ENCODE measurements around the gene HOTAIR. TPM values are rescaled to one million over a fixed set of nuclear protein-coding genes. Genes with fewer than 3 reads are reported as not detected.
A peak's percentile ranks its signal among the peaks of the same experiment; 100 is the strongest.

The HOTAIR gene
- total and polyA plus RNA-seq, 5 donors, result not detected

GRCh38 chr12:53944209-53944608 lies 30.5 kb downstream of the HOTAIR start:
- ATAC-seq (no peak), DNase-seq (no peak)
- intact Hi-C loops (cut with DNase I), result no loop called here
- Histone ChIP-seq H3K27ac (ENCODE audit: low read length) (no peak overlapping the region), H3K9me3 (ENCODE audit: control insufficient read depth, low read length) (no peaks in the 10 kb centered on the region), H3K4me3 (ENCODE audit: low read length) (no peak overlapping the region), H3K27me3 (ENCODE audit: control insufficient read depth, insufficient read depth) (peaks cover 8% of the 10 kb centered on the region), H3K4me1 (ENCODE audit: control insufficient read depth, insufficient read depth, low read length) (no peaks in the 10 kb centered on the region)
- 17% methylated on average over 4 of the region's 4 CpGs for WGBS

- 12% methylated on average over 2 of the region's 2 CpGs for WGBS
- H3K9me3 ChIP-seq (ENCODE audit: control insufficient read depth, low read length), result no peaks in the 10 kb centered on the region
- H3K4me3 ChIP-seq (ENCODE audit: low read length), result no peak overlapping the region
- H3K27ac ChIP-seq (ENCODE audit: low read length), result no peak overlapping the region
- DNase-seq, result no peak
- no peaks in the 10 kb centered on the region for H3K4me1 ChIP-seq (ENCODE audit: control insufficient read depth, insufficient read depth, low read length)
- H3K27me3 ChIP-seq (ENCODE audit: control insufficient read depth, insufficient read depth), result peaks cover 8% of the 10 kb centered on the region
- intact Hi-C loops (cut with DNase I), result no loop called here
- no peak for ATAC-seq
Observed at GRCh38 chr12:53942467-53942997, 32.2 kb downstream of the HOTAIR start.

- intact Hi-C loops (cut with DNase I), result no loop called here
- ATAC-seq (no peak), DNase-seq (no peak)
- no peak overlapping the region for H3K27ac ChIP-seq (ENCODE audit: low read length)
- no peak overlapping the region for H3K4me3 ChIP-seq (ENCODE audit: low read length)
- no peaks in the 10 kb centered on the region for H3K4me1 ChIP-seq (ENCODE audit: control insufficient read depth, insufficient read depth, low read length)
- H3K27me3 ChIP-seq (ENCODE audit: control insufficient read depth, insufficient read depth), result peaks cover 5% of the 10 kb centered on the region
- H3K9me3 ChIP-seq (ENCODE audit: control insufficient read depth, low read length), result no peaks in the 10 kb centered on the region
- 17% methylated on average over 5 of the region's 5 CpGs for WGBS
Observed at GRCh38 chr12:53941750-53942149, 33.0 kb downstream of the HOTAIR start.

DNA sequence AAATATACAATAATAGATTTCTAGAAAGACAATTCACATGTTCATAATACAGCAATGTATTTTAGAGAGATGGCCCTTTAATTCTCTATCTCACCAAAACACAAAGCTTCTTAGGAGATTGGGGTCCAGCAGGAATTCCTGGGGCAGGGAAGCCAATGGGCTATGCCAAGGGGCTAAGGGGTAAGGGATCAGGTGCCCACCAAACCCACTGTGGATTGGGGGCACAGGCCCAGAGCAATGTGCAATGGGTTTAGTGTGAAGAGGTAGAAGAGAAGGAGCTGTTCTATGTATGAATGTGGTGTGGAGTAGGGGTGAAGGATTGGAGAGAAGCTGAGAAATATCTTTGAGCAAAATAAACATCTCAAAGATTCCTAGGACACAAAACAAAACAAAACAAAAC lies 33.6 kb downstream of the HOTAIR start:
- H3K9me3 ChIP-seq (ENCODE audit: control insufficient read depth, low read length), result no peaks in the 10 kb centered on the region
- DNase-seq, result no peak
- peaks cover under 1% of the 10 kb centered on the region for H3K27me3 ChIP-seq (ENCODE audit: control insufficient read depth, insufficient read depth)
- intact Hi-C loops (cut with DNase I), result no loop called here
- no peaks in the 10 kb centered on the region for H3K4me1 ChIP-seq (ENCODE audit: control insufficient read depth, insufficient read depth, low read length)
- no peak for ATAC-seq
- no peak overlapping the region for H3K4me3 ChIP-seq (ENCODE audit: low read length)
- no peak overlapping the region for H3K27ac ChIP-seq (ENCODE audit: low read length)

- Histone ChIP-seq H3K4me3 (ENCODE audit: low read length) (no peak overlapping the region), H3K9me3 (ENCODE audit: control insufficient read depth, low read length) (no peaks in the 10 kb centered on the region), H3K4me1 (ENCODE audit: control insufficient read depth, insufficient read depth, low read length) (no peaks in the 10 kb centered on the region), H3K27ac (ENCODE audit: low read length) (no peak overlapping the region), H3K27me3 (ENCODE audit: control insufficient read depth, insufficient read depth) (no peaks in the 10 kb centered on the region)
- intact Hi-C loops (cut with DNase I), result no loop called here
- ATAC-seq, result no peak
- 6% methylated on average over 9 of the region's 9 CpGs for WGBS
- no peak for DNase-seq
Observed at GRCh38 chr12:53940443-53941014, 34.2 kb downstream of the HOTAIR start.

DNA sequence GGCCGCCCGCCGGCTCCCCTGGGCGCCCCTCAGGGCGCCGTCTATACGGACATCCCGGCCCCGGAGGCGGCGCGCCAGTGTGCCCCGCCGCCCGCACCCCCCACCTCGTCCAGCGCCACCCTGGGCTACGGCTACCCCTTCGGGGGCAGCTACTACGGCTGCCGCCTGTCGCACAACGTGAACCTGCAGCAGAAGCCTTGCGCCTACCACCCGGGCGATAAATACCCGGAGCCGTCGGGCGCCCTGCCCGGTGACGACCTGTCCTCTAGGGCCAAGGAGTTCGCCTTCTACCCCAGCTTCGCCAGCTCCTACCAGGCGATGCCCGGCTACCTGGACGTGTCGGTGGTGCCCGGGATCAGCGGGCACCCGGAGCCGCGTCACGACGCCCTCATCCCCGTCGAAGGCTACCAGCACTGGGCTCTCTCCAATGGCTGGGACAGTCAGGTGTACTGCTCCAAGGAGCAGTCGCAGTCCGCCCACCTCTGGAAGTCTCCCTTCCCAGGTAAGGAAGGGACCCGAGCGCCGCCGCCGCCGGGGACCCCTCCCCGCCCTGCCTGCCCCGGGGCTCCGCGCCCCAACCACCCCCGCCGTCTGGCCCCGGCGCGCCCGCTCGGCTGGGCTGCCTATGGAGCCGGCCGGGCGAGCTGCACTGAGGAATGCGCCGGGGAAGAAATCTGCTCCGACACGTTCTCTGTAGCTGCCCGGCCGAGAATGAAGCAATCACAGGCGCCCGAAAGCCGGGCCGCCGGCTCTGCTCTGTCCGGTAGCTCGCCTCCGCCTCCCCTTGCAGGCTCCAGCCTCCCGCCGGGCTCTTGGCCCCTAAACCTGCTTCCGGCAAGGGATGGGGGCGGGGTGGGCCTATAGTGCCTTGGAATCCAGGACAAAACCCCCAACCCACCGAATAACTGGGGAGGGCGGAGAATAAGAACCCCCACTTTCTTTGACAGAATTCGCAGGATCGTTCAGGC lies 35.3 kb downstream of the HOTAIR start:
- H3K4me3 ChIP-seq (ENCODE audit: low read length), result no peak overlapping the region
- H3K4me1 ChIP-seq (ENCODE audit: control insufficient read depth, insufficient read depth, low read length), result no peaks in the 10 kb centered on the region
- 4% methylated on average over 91 of the region's 91 CpGs for WGBS
- DNase-seq, result no peak
- intact Hi-C loops (cut with DNase I), result no loop called here
- peak in 1 of 2 donors; percentile 31 for ATAC-seq
- no peak overlapping the region for H3K27ac ChIP-seq (ENCODE audit: low read length)
- no peaks in the 10 kb centered on the region for H3K27me3 ChIP-seq (ENCODE audit: control insufficient read depth, insufficient read depth)
- H3K9me3 ChIP-seq (ENCODE audit: control insufficient read depth, low read length), result no peaks in the 10 kb centered on the region

DNA sequence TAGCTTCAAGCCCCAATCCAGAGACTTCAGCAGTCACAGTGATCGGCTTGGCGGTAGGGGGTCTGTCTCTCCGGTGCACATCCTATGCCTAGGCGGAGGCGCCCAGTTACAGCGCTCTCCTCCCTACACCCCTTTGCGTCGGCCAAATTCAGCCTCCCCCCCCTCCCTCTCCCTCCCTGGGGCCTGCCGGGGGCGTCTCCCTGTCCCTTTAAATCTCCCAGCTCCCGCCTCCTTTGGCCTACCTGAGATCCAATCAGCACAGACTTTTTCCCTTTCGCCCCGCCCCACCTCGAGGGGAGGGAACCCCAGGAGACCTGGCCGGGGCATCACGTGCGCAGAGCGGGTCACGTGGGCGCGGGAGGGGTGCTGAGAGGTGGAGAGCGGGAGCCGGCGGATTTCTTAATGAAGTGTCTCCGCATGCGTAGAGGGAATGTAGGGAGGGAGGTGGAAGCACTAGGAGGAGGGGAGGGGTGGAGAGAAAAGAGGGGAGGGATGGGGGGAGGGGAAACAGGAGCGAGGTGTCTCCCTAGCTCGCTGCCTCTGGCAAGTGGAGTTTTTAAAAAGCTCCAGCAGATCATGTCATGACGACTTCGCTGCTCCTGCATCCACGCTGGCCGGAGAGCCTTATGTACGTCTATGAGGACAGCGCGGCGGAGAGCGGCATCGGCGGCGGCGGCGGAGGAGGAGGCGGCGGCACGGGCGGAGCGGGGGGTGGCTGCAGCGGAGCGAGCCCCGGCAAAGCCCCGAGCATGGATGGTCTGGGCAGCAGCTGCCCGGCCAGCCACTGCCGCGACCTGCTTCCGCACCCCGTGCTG lies 36.2 kb downstream of the HOTAIR start, which contains the start of gene HOXC13:
Gene HOXC13, plus strand, starts transcription at position 506 of the 815 bp plus-strand sequence. Its CDS starts 76 bp downstream, at position 582.
- H3K9me3 ChIP-seq (ENCODE audit: control insufficient read depth, low read length), result no peaks in the 10 kb centered on the region
- peak within 1 kb of the TSS; percentile 13 for H3K4me3 ChIP-seq (ENCODE audit: low read length)
- 3% methylated on average over 56 of the region's 56 CpGs for whole genome bisulfite sequencing
- intact Hi-C loops (cut with DNase I), result no loop called here
- no peaks in the 10 kb centered on the region for H3K4me1 ChIP-seq (ENCODE audit: control insufficient read depth, insufficient read depth, low read length)
- no peaks in the 10 kb centered on the region for H3K27me3 ChIP-seq (ENCODE audit: control insufficient read depth, insufficient read depth)
- H3K27ac ChIP-seq (ENCODE audit: low read length), result no peak within 1 kb of the TSS
- ATAC-seq, result peak in 1 of 2 donors; percentile 47
- peak in 2 of 3 donors; percentile 38 to 65 for DNase-seq

DNA sequence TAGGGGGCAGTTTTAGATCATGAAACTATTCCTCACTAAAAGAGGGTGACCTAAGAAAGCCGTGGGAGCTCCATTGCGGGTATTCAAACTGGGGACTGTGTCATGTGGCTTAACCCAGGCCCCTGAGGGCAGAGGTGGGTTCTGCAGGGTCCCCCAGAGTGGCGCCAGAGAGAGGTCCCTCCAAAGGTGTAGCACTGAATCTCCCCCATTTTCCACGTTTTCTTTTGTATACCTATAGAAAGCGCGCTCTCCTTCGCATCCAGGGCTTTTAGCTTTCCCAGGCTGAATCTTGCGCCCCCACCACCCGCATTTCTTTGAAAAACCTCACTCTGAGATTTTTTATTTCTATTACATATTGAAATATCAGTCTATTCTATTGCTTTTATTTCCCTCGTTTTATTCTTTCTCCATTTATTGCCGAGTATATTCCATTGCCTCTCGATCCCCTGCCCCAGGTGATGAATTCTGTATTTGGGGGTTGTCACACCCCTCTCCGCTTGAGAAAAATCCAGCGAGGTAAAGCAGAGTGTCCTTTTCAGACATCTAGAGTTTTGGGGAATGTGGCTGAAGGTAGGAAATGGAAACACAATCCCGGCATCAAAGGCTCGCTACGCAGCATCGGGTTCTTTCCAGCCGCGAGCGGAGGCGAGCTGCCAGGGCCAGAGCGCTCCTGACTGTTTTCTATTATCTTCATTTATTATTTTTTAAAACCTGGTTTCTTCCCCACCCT lies 37.0 kb downstream of the HOTAIR start:
- H3K4me1 ChIP-seq (ENCODE audit: control insufficient read depth, insufficient read depth, low read length), result no peaks in the 10 kb centered on the region
- ATAC-seq, result no peak
- intact Hi-C loops (cut with DNase I), result no loop called here
- DNase-seq, result no peak
- no peak overlapping the region for H3K4me3 ChIP-seq (ENCODE audit: low read length)
- no peaks in the 10 kb centered on the region for H3K27me3 ChIP-seq (ENCODE audit: control insufficient read depth, insufficient read depth)
- H3K27ac ChIP-seq (ENCODE audit: low read length), result no peak overlapping the region
- no peaks in the 10 kb centered on the region for H3K9me3 ChIP-seq (ENCODE audit: control insufficient read depth, low read length)
- 14% methylated on average over 23 of the region's 23 CpGs for WGBS

DNA sequence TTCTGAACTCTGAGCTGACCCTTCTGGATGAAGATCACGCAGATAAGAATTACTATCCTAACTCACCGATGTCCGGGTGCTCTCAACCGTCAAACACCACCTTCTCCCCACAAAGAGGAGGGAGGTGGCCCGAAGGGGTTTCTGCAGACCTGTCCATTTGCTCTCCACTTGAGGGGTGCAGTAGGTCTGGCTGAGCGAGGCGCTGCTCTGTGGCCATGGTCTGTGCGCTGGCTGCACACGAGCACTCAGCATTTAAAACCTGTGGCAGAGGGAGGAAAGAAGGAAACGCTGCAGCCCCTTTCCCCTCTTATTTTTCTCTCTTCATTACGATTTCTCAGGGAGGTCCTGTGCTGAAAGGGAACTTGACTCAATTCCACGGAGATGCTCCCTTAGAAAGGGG lies 37.7 kb downstream of the HOTAIR start:
- no peaks in the 10 kb centered on the region for H3K27me3 ChIP-seq (ENCODE audit: control insufficient read depth, insufficient read depth)
- intact Hi-C loops (cut with DNase I), result no loop called here
- H3K4me3 ChIP-seq (ENCODE audit: low read length), result no peak overlapping the region
- ATAC-seq, result no peak
- WGBS, result 10% methylated on average over 12 of the region's 12 CpGs
- no peaks in the 10 kb centered on the region for H3K9me3 ChIP-seq (ENCODE audit: control insufficient read depth, low read length)
- H3K4me1 ChIP-seq (ENCODE audit: control insufficient read depth, insufficient read depth, low read length), result no peaks in the 10 kb centered on the region
- DNase-seq, result no peak
- no peak overlapping the region for H3K27ac ChIP-seq (ENCODE audit: low read length)
